NCI-H226 (cell line): ENCODE data around the gene NMD3.
"Not testable (repeated sequence)": the region's sequence is repeated elsewhere in the genome, so short reads cannot be mapped to it uniquely, and the experiment has no call there.

Experiments used
- DNase-seq: peaks from one replicate; pipeline ENCODE4 v3.0.0-alpha.2; 2015

NMD3 gene

GRCh38 chr3:161231861-161232260 is 10.8 kb downstream of the NMD3 start:
- DNase-seq: no peak

- DNase-seq: no peak
Measured at GRCh38 chr3:161233557-161233956, 12.4 kb downstream of the NMD3 start.

DNA sequence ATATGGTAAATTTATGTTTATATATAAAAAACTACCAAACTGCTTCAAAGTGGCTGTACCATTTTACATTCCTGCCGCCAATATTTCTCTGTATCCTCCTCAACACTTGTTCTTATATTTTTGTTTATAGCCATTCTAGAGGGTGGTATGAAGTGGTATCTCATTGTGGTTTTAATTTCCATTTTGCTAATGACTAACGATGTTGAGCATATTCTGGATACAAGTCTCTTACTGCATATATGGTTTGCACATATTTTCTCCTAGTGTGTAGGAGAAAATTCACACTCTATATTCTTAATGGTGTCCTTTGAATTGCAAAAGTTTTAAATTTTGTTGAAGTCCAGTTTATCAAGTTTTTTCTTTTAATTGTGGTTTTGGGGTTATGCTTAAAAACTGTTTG is 15.1 kb downstream of the NMD3 start:
- no peak for DNase-seq

- DNase-seq: no peak
Measured at GRCh38 chr3:161239700-161240099, 18.6 kb downstream of the NMD3 start.

GRCh38 chr3:161244538-161244937 is 23.4 kb downstream of the NMD3 start:
- DNase-seq: no peak

GRCh38 chr3:161247049-161247448 is 25.9 kb downstream of the NMD3 start:
- DNase-seq: no peak

DNA sequence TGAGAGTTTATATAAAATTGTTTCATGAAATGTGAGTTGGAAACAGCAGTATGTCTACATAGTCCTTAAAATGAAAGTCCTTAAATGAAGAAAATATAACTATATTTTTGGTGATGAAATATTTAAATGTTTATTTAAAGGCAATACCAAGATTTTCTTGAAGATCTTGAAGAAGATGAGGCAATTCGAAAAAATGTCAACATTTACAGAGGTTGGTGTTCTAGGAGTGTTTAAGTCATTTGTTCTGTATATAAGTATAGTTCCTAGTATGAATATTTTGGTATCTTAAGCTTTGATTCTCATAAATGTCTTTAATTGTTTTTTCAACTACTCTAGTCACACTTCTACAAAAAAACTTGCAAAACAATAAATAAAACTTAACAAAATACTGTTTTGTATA is 29.0 kb downstream of the NMD3 start:
- no peak for DNase-seq

DNA sequence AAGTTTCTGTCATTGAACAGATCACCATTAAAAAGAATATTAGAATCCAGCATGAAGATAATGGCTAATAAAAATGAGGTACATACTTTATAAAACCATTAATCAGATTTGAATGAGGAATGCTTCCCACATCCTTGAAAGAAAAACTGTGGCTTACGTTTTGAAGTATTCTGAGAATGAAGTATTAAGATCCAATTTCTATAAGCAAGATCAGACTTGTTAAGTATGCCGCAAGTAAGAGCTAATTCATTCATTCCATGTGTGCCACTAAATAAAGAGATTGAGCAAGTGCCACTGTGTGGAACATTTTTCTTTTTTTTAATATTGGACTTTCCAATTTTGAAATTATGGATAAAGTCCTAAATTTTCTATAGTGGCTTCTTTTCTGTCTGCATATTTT is 30.6 kb downstream of the NMD3 start:
- DNase-seq: no peak

- DNase-seq: no peak
Measured at GRCh38 chr3:161252143-161252542, 31.0 kb downstream of the NMD3 start.

GRCh38 chr3:161253711-161254110 is 32.6 kb downstream of the NMD3 start:
- DNase-seq: no peak

DNA sequence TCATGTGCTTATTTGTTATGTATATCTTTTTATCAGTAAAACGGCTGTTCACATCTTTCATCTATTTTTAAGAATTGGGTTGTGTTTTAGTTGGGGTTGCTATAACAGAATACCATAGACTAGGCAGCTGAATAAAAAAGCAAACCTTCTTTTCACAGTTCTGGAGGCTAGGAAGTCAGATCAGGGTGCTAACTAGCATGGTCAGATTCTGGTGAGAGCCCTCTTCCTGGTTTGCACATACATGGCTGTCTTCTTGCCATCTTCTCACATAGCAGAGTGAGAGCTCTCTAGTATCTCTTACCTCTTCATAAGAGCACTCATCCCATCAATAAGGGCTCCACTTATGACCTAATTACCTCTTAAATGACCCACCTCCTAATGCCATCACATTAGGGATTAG is 33.8 kb downstream of the NMD3 start:
- no peak for DNase-seq

DNA sequence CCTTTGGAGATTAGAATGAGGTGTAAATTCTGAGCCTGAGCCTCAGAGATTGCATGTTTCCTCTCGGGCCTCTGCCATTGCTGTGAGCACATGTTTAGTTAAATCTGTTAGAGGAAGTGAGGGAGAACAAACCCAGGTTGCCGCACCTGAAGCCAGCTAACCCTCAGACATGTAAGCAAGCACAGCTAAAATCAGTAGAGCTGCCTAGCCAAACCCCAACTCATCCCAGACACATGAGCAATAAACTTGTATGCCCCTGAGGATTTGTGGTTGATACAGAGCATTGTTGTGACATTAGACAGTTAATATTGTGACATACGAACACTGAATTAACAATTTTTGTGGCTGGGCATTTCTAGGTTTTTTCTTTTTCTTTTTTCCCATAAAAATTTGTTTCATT is 41.9 kb downstream of the NMD3 start:
- DNase-seq: no peak

- DNase-seq: peak; percentile 15
Measured at GRCh38 chr3:161264852-161265251, 43.7 kb downstream of the NMD3 start.

DNA sequence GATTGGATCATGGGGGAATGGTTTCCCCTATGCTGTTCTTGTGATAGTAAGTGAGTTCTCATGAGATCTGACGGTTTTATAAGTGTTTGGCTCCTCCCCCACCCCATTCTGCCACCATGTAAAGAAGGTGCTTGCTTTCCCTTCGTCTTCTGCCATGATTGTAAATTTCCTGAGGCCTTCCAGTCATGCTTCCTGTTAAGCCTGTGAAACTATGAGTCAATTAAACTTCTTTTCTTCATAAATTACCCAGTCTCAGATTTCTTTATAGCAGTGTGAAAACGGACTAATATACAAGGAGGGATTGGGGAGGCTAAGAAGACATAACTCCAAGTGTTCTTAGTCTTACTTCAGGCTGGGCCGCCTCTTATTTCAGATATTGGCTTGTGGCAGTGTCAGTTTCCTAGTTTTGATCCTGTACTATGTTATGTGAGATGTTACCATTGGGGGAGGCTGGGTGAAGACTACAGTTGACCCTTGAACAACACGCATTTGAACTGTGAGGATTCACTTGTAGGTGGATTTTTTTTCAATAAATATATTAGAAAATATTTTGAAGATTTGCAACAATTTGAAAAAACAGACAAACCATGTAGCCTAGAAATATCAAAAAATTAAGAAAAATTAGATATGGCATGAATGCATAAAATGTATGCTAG is 44.9 kb downstream of the NMD3 start:
- DNase-seq: no peak

DNA sequence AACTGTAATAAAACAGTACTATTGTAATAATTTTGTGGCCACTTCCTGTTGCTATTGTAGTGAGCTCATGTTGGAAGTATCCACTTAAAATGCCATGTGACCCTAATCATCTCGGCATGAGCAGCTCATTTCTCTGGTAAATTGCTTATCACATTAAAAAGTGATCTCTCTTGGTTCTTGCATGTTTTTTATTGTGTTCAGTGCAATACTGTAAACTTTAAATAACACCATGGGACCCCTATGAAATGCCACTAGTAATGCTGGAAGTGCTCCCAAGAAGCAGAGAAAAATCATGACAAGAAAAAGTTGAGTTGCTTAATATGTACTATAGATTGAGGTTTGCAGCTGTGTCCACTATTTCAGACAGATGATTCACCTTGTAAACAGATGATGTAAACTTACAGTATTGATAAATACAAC is 45.6 kb downstream of the NMD3 start:
- peak; percentile 62 for DNase-seq

- no peak for DNase-seq
Measured at GRCh38 chr3:161267646-161268045, 46.5 kb downstream of the NMD3 start.

GRCh38 chr3:161268601-161269000 is 47.5 kb downstream of the NMD3 start:
- no peak for DNase-seq

DNA sequence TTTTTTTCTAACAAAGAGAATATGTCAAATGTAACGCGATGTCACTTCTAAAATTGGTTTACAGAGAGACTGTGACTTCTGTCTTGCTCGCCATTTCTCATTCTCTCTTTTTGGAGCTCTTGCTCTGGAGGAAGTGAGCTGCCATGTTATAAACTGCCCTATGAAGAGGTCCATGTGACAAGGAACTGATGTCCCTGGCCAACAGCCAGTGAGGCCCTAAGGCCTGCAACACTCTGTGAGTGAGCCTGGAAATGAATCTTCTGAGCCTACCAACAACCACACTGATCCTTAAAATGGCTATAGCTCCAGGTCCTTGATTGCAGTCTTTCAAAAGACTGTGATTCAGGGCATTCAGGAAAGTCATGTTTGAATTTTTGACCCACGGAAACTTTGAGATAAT is 49.9 kb downstream of the NMD3 start:
- DNase-seq: no peak

GRCh38 chr3:161271646-161272045 is 50.5 kb downstream of the NMD3 start:
- no peak for DNase-seq

- DNase-seq: no peak
Measured at GRCh38 chr3:161272524-161272923, 51.4 kb downstream of the NMD3 start.

DNA sequence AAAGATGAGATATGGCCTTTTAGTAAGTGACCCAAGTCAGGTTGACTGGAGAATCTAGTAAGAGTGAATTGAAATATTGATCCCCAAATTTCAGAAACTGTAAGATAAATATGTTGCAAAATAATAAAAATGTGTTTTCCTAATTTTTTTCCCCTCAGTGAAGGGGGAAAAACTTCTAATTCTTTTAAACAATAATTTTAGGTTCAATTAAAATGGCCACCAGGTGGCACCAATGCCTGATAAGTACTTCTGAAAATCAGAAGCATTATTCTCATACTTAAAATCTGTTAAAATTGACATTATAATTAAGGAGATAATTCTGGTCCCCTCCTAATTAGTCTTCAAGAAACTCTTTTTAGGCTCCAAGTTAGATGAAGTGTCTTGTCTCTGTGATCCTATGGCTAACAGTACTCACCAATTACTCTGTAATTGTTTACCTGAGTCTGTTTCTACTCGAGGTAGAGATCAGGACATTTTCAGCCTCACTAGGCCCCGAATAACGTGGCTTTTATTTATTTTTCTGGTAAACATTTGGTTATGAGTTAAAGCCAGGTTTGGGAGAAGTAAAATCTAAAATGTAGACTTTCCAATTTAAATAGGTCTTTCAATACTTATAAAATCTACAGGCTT is 52.6 kb downstream of the NMD3 start:
- DNase-seq: no peak

- peak; percentile 19 for DNase-seq
Measured at GRCh38 chr3:161274691-161275298, 53.7 kb downstream of the NMD3 start.

DNA sequence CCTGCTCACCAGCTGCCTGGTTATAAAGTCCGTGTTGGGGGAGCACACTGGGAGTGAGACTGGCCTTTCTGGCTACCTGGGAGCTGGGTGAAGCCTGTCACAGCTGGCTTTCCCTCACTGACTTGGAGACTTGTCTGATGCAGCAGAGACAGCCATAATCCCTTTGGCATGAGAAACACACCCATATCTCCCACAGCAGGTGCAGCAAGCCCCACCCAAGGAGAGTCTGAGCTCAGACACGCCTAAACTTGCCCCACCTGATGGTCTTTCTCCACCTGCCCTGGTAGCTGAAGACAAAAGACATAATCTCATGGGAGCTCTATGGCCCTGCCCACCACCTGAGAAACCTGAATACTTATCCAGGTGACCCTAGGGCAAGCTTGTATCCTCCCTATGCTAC is 54.8 kb downstream of the NMD3 start:
- DNase-seq: no peak

DNA sequence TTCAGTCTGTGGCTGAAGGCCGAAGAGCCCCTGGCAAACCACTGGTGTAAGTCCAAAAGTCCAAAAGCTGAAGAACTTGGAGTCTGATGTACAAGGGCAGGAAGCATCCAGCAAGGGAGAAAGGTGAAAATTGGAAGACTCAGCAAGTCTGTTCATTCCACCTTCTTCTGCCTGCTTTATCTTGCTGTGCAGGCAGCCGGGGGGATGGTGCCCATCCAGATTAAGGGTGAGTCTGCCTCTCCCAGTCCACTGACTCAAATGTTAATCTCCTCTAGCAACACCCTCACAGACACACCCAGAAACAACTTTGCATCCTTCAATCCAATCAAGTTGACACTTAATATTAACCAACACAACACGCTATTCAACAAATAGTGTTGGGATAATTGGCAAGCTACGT is 61.3 kb downstream of the NMD3 start:
- DNase-seq: not testable (repeated sequence)

DNA sequence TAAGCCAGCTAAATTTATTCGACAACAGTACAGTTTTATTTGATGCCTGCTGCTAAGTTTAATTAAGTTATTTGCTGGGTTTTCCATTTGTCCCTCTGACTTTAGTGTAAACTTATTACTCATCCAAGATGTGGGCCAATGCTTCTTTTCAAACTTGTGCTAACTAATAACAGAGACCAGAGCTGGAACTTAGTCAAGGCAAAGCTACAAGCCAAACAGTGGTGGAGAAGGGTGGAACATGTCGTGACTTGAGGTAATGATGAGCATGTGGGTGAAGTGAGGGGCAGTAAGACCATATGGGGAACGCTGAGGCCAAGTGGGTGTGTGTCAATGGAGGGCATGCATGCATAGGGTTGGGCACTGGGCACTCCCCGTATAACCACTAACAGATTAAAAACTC is 63.9 kb downstream of the NMD3 start:
- DNase-seq: no peak
